SH-SY5Y (cell line): ENCODE data around the gene SLC38A2.
A peak's percentile ranks its signal among the peaks of the same experiment; 100 is the strongest.

ENCODE experiments used
- GATA2 ChIP-seq: IDR thresholded peaks from 2 replicates; pipeline ENCODE4 v1.6.1; 2011; ENCODE audit warnings: mild to moderate bottlenecking, low read depth, low read length
- GATA3 ChIP-seq: IDR thresholded peaks from 2 replicates; pipeline ENCODE4 v1.6.1; 2011; ENCODE audit warnings: low read depth, mild to moderate bottlenecking, low read length, moderate library complexity

Gene SLC38A2

DNA sequence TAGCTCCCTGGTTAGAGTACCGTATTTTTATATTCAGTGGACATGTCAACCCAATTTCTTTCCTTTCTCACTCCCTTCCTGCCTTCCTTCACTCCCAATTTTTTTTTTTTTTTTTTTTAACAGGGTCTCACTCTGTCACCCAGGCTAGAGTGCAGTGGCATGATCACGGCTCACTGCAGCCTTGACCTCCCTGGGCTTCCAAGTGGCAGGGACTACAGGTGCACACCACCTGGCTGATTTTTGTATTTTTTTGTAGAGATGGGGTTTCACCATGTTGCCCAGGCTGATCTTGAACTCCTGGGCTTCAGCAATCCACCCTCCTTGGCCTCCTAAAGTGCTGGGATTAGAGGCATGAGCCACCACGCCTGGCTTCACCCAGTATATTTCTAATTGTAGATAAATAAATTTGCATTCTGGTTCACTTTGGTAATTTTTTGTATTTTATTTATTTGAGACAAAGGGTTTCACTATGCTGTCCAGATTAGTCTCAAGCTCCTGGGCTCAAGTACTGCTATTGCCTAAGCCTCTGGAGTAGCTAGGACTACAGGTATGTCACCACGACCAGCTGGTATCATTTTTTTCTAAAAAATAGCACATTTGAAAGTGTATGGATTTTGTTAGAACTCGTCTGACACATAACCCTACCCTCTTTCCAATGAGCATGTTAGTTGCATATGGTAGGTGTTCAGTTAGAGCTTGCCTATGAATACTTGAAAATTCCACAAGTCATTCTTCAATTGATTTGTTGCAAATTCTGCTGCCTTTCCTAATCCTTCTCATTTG is 15.7 kb downstream of the SLC38A2 start:
- no peak for TF ChIP-seq GATA2
- TF ChIP-seq GATA3 = no peak

DNA sequence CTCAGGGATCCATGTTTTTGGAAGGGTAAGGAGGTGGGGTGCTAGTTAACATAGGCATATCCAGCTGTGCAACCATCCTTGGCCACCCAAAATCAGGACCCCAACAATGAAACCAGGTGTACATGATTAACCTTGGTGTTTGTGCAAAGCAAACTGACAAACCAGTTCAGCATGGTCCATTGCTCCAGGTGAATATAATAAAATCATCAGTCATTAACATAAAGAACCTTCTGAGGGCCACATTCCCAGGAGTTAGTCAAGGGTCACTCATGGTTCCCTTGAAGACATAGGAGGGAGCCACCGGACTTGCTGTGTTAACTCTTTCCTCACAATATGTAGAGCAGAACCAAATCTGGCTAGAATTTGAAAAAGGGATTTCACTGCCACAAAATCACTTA is 17.8 kb downstream of the SLC38A2 start:
- TF ChIP-seq GATA2 (no peak), GATA3 (no peak)

DNA sequence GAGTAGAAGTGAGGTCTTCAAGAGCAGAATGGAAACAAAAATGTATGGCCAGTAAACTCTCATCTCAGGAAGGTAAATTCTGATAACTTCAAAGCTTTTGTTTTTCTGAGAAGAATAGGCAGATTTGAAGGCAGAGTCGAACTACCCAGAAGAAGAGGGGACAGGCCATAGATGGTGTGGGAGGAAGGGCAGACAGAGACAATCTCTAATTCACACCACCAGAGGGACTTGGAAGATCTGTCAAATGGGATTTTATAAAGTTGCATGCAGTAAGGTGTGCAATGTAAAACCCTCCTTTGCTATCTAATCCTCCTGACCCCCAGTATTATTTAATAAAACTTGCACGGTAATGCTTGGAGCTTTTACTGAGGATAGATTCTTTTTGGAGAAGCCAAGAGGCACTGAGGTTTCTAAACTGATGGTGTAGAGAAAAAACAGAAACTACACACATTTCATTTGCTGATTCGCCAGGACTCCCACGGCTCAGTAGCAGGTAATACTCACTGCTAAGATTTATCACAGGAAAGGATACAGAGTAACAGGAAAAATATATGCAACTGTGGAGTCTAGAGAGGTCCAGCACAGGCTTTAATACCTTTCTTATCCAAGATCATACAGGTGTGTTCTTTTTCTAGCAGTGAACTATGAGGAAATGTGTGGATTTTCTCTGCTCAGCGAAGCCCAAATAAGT is 18.3 kb downstream of the SLC38A2 start:
- TF ChIP-seq GATA3 = no peak
- no peak for TF ChIP-seq GATA2

DNA sequence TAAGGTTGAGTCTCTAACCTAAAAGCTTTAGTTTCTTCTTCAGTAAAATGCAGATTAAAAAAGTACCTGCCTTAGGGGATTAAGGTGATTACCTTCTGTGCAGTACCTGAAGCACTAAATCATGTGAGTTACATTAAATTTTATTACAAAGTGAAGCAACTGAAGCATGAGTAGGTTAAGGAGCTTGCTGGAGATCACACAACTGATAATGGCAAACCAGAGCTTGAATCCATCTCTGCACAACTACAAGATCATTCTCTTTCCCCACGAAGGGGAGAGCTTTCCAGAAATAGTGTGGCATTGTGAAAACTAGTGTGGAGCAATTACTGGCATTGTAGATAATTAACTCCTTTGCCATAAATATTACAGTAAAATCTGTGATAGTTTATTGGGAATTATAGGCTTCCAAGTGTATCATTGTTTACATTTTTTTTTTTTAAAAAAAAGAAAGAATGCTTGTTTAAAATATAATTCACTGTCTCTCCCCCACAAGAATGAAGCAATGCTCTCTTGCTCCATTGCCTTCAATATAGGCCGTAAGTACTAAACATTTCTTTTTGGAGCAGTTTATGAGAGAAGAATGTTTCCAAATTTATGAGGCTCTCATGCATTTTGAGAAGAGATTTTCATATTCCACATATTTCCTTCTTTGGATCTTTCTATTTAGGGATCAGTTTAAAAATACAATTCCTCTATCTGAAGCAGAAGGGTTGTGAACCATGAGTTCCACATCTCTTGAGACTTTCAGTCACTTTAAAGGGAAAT is 20.5 kb downstream of the SLC38A2 start:
- peak; percentile 39; the same call in 1 of the 2 replicates for TF ChIP-seq GATA3
- peak; percentile 76 for TF ChIP-seq GATA2

DNA sequence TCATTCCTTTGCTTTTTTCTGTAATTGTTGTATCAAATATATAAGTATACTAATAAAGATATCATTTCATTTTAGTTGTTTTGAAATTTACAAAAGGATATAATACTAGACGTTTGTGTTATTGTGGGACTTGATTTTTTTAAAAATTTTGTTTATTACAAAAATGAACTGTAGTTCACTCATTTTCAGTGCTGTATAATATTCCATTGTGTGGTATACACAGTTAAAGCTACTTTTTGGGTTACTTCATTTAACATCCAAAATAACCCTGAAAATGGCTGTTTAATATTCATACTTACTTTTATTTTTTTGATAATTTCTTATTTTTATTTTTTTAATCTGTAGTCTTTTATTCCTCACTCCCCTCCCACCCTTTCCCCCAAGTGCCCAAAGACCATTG is 21.4 kb downstream of the SLC38A2 start:
- no peak for TF ChIP-seq GATA3
- no peak for TF ChIP-seq GATA2

DNA sequence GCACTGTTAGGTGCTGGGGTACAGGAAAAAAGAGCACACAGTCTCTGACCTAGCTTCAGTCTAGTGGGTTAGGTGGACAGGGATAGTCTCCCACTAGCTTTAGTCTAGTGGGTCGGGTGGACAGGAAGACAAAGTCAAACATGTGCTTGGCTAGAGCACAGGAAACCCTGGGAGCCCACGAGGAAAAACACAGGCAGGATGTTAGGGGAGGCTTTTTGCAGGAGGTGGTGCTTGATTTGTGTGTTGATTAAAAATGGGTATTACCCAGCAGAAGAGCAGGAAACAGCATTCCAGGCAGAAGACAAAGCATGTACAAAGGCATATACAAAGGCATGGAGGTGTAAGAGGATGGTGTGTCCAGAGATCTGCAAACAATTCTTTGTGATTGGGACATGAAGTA is 23.3 kb downstream of the SLC38A2 start:
- no peak for TF ChIP-seq GATA2
- TF ChIP-seq GATA3 = no peak

DNA sequence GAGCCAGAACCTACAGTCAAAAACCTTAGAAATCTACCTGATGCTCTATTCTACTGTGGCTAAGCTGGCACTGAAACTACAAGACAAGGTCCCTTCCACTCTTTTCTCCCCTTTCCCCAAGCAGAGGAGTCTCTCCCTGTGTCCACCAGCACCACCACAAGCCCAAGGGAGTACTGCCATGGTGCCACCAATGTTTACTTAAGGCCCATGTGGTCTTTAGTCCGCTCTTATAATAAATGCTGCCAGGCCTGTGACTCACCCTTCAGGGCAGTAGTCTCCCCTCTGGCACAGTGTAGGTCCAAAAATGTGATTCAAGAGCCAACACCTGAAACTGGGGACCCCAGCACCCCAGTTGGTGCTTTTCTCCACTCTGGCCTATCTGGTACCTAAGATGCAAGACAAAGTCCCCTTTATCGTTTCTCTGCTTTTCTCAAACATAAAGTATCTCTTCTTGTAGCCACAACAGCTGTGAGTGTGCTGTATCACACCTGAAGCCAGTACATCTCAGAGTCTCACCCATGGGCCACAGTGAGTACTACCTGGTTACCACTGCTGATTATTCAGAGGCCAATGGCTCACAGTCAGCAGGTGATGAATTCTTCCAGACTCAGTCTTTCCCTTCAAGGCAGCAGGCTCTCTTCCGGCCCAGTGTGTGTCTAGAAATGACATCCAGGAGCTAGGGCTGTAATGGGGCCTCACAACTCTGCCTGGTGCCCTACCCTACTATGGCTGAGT is 29.3 kb downstream of the SLC38A2 start:
- TF ChIP-seq GATA3 (no peak), GATA2 (no peak)

DNA sequence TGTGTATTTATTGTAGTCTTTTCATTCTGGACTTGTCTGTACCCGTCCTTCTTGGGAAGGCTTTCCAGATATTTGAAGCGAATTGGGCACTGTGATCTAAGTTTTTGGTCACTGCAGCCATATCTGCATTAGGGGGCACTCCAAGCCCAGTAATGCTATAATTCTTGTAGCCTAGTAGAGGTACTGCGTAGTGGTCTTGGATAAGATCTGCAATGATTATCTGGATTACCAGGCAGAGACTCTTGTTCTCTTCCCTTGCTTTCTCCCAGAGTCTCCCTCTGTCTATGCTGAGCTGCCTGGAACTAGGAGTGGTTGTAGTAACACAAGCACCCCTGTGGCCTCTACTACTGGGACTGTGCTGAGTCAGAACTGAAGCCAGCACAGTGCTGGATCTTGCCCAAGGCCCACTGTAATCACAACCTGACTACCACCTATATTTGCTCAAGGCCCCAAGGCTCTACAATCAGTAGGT is 30.0 kb downstream of the SLC38A2 start:
- TF ChIP-seq GATA2 (peak; percentile 27; the same call in 1 of the 2 replicates), GATA3 (no peak)

DNA sequence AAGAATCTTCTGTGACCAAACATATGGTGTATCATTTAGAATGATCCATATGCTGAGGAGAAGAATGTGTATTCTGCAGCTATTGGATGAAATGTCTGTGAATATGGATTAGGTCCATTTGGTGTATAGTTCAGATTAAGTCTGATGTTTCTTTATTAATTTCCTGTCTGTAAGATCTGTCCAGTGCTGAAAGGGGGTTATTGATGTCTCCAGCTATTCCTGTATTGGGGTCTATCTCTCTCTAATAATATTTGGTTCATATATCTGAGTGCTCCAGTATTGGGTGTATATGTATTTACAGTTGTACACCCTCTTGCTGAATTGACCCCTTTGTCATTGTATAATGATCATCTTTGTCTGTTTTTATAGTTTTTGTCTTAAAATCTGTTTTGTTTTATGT is 33.5 kb downstream of the SLC38A2 start:
- TF ChIP-seq GATA2 (no peak), GATA3 (no peak)

DNA sequence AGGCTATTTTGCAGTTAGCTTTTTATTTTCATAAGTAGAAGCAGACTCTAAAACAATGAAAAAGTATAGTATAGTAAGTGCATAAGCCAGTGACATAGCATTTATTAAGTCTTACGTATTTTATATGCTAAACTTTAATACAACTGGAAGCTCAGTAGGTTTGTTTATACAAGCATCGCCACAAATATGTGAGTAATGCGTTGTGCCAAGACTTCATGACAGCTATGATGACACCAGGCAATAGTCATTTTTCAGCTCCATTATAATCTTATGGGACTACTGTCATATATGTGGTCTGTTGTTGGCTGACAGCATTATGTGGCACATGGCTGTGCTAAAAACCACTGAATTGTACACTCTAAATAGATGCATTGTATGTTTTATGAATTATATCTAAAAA is 40.3 kb downstream of the SLC38A2 start:
- TF ChIP-seq GATA3 = no peak
- TF ChIP-seq GATA2 = no peak

DNA sequence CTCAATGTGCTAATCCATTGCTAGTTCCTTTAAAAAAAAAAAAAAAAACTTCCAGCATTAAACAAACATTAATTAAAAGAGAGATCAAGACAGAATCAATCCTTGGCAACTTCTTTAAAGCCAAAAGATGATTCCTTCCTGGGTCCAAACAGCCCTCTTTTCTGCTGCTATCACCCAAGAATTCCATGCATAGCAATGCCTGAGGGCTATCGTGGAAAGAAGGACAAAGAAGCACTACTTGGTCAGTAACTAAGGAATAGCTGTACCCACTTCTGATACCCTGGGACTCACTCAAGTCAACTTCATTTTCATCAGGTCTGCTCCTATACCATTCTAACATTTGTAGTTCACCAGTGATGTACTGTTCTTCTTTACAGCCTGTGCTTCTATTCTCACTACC is 51.8 kb downstream of the SLC38A2 start:
- no peak for TF ChIP-seq GATA3
- TF ChIP-seq GATA2 = no peak

DNA sequence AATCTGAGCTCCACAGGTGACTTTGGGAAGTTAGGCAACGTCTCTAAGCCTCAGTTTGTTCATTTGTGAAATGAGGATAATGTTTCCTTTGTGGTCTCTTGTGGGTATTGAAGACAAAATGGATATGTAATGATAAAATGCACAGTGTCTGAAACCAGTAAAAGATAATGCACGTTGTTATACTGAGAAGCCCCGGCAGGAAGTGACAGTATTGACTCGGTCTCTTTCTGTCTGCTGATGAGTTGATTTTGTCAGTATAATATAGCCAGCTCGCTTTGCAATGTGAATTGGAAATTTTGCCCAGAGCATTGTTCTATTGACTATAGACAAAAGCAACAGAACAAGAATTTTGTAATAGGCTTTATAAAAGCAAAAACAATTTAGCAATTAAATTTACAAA is 54.5 kb downstream of the SLC38A2 start:
- TF ChIP-seq GATA3 (no peak), GATA2 (no peak)
